A673 (cell line): Measurements from ENCODE around the gene NAE1. TPM values are rescaled to one million over a fixed set of nuclear protein-coding genes. Genes with fewer than 3 reads are reported as not detected.
A peak's percentile ranks its signal among the peaks of the same experiment; 100 is the strongest.

Source experiments
- BruUV-seq: library from RNA; stranded (reverse); fragments of 400-500 nt; replicated peaks from 2 replicates; lab custom pipeline; 2021; lab: Mats Ljungman, UMichigan
- CTCF ChIA-PET: fragments of 300-600 bp; sonication (Branson Sonifier 250); formaldehyde crosslinking; loops from one replicate; lab custom pipeline; 2022; ENCODE audit warnings: antibody characterized with exemption; lab: Charles Lee
- POLR2A ChIA-PET: fragments of 300-600 bp; sonication (Branson Sonifier 250); formaldehyde crosslinking; loops from one replicate; lab custom pipeline; 2022; ENCODE audit warnings: antibody characterized with exemption; ENCODE audit not compliant: low non-redundant PET; lab: Charles Lee
- DNase-seq: peaks from one replicate; pipeline ENCODE4 v3.0.0-alpha.2; 2015; ENCODE audit warnings: low spot score
- H3K27ac ChIP-seq: fragments of 200-600 bp; sonication (generic); 2 replicates; pipeline ENCODE4 v1.5.1; 2016; ENCODE audit warnings: mixed run types, low read depth, mild to moderate bottlenecking, mixed read lengths, antibody characterized with exemption, low read length; ENCODE audit not compliant: poor library complexity, severe bottlenecking
- H3K27me3 ChIP-seq: fragments of 200-600 bp; sonication (generic); replicated peaks from 2 replicates; pipeline ENCODE4 v1.6.1; 2017; ENCODE audit warnings: mixed run types, low read depth, mild to moderate bottlenecking, mixed read lengths, antibody characterized with exemption, low read length; ENCODE audit not compliant: insufficient read depth, poor library complexity
- H3K36me3 ChIP-seq: fragments of 200-600 bp; sonication (generic); 2 replicates; pipeline ENCODE4 v1.6.1; 2016; ENCODE audit warnings: mixed run types, mild to moderate bottlenecking, mixed read lengths, antibody characterized with exemption, low read length; ENCODE audit not compliant: insufficient read depth, poor library complexity, severe bottlenecking
- H3K4me1 ChIP-seq: fragments of 200-600 bp; sonication (generic); 2 replicates; pipeline ENCODE4 v1.6.1; 2017; ENCODE audit warnings: mixed run types, mild to moderate bottlenecking, mixed read lengths, antibody characterized with exemption, low read length; ENCODE audit not compliant: insufficient read depth, poor library complexity, severe bottlenecking
- H3K4me3 ChIP-seq: fragments of 200-600 bp; sonication (generic); 2 replicates; pipeline ENCODE4 v1.5.1; 2016; ENCODE audit warnings: low read depth, mixed run types, mild to moderate bottlenecking, mixed read lengths, low read length; ENCODE audit not compliant: poor library complexity, severe bottlenecking
- H3K9me3 ChIP-seq: fragments of 200-600 bp; sonication (generic); 2 replicates; pipeline ENCODE4 v1.6.1; 2016; ENCODE audit warnings: mixed run types, low read depth, mild to moderate bottlenecking, mixed read lengths, antibody characterized with exemption, low read length; ENCODE audit not compliant: poor library complexity, severe bottlenecking
- EZH2 ChIP-seq: fragments of 200-600 bp; sonication (generic); IDR thresholded peaks from 2 replicates; pipeline ENCODE4 v1.6.1; 2017; ENCODE audit warnings: borderline replicate concordance, low read depth, mild to moderate bottlenecking, mixed read lengths, antibody characterized with exemption, low read length; ENCODE audit not compliant: poor library complexity, severe bottlenecking
- intact Hi-C: fragments of 100-400 bp; cut with micrococcal nuclease; formaldehyde crosslinking; loops from one replicate; pipeline ENCODE4 v1.10.0; 2022; ENCODE audit not compliant: unreplicated experiment
- total RNA-seq: library from RNA; stranded (reverse); gene quantifications from 2 replicates; pipeline ENCODE4 v1.2.3, GENCODE V29; 2021
- TF ChIP-seq, protein P1 (sequence below): fragments of 300-800, 200-600 bp; sonication (generic); conservative IDR thresholded peaks from 2 replicates; pipeline ENCODE4 v1.5.1; 2017; ENCODE audit warnings: low read depth, mild to moderate bottlenecking, antibody characterized with exemption, low read length, moderate library complexity, mixed read lengths

The NAE1 gene
- total RNA-seq, 1 experiment from 2014 or later = 172 TPM

DNA sequence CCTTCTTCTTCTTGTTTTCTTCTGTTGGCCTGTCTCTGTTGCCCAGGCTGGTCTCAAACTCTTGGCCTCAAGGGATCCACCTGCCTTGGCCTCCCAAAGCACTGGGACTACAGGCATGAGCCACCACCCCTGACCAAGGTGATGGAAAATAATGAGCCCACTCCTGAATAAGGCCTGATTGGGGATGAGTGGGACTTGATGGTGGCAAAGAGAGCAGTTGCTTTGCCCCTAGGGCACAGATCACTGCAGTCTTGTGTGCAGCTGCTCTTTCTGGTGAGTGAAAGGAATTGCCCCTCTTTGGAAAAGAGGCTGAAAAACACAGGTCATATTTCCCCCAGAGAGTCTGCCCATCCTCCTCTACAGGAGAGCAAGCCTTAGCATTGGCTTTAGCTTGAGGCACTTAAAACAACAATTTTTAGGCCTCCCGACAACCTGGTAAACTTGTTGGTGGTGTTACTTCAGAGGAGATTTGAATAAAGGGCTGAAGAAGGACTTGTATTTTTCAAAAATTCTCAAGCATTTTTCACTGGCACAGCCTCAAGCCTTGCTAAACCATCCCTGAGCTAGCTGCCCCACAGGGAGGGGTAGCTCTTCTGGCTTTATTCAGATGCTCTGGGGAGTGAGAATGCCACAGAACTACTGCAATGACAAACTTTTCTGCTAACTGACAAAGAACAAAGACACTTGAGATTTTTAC lies 43.5 kb upstream of the NAE1 start:
- no TSS peak for BruUV-seq
- TF ChIP-seq EZH2 = no peak
- TF ChIP-seq, protein P1, sequence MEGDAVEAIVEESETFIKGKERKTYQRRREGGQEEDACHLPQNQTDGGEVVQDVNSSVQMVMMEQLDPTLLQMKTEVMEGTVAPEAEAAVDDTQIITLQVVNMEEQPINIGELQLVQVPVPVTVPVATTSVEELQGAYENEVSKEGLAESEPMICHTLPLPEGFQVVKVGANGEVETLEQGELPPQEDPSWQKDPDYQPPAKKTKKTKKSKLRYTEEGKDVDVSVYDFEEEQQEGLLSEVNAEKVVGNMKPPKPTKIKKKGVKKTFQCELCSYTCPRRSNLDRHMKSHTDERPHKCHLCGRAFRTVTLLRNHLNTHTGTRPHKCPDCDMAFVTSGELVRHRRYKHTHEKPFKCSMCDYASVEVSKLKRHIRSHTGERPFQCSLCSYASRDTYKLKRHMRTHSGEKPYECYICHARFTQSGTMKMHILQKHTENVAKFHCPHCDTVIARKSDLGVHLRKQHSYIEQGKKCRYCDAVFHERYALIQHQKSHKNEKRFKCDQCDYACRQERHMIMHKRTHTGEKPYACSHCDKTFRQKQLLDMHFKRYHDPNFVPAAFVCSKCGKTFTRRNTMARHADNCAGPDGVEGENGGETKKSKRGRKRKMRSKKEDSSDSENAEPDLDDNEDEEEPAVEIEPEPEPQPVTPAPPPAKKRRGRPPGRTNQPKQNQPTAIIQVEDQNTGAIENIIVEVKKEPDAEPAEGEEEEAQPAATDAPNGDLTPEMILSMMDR = no peak
- POLR2A ChIA-PET = no interaction called here
- DNase-seq = no peak
- intact Hi-C loops = no loop called here
- CTCF ChIA-PET = interaction anchor here (1.2 kb wide), 1 partner anchor 44 kb away, joined by 3 read pairs; the partner anchor contains the start of gene NAE1
- H3K36me3 ChIP-seq = no peaks in the 10 kb centered on the region
- peak overlapping the region; percentile 40 for H3K27ac ChIP-seq
- no peaks in the 10 kb centered on the region for H3K27me3 ChIP-seq
- no peaks in the 10 kb centered on the region for H3K9me3 ChIP-seq
- no peak overlapping the region for H3K4me3 ChIP-seq
- peaks cover 3% of the 10 kb centered on the region for H3K4me1 ChIP-seq

DNA sequence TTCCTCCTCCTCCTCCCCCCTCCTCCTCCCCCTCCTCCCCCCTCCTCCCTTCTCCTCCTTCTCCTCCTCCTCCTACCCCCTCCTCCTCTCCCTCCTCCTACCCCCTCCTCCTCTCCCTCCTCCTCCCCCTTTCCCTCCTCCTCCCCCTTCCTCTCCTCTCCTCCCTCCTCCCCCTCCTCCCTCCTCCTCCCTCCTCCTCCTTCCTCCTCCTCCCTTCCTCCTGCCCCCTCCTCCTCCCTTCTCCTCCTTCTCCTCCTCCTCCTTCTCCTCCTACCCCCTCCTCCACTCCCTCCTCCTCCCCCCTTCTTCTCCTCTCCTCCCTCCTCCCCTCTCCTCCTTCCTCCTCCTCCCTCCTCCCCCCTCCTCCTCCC lies 42.9 kb upstream of the NAE1 start:
- POLR2A ChIA-PET = interaction anchor here (1.0 kb wide), 1 partner anchor 43 kb away, joined by 3 read pairs; the partner anchor contains the start of gene NAE1
- DNase-seq = no peak
- Histone ChIP-seq H3K4me3 (no peak overlapping the region), H3K27me3 (no peaks in the 10 kb centered on the region), H3K27ac (no peak overlapping the region), H3K9me3 (no peaks in the 10 kb centered on the region), H3K36me3 (no peaks in the 10 kb centered on the region), H3K4me1 (peaks cover 3% of the 10 kb centered on the region)
- BruUV-seq = no TSS peak
- CTCF ChIA-PET = interaction anchor here (0.6 to 1.5 kb wide), 6 partner anchors 8 to 465 kb away, joined by 3 to 12 read pairs (median 6); partner anchors contain the start of gene NAE1
- intact Hi-C loops = no loop called here
- TF ChIP-seq, protein P1 = no peak
- TF ChIP-seq EZH2 = no peak

DNA sequence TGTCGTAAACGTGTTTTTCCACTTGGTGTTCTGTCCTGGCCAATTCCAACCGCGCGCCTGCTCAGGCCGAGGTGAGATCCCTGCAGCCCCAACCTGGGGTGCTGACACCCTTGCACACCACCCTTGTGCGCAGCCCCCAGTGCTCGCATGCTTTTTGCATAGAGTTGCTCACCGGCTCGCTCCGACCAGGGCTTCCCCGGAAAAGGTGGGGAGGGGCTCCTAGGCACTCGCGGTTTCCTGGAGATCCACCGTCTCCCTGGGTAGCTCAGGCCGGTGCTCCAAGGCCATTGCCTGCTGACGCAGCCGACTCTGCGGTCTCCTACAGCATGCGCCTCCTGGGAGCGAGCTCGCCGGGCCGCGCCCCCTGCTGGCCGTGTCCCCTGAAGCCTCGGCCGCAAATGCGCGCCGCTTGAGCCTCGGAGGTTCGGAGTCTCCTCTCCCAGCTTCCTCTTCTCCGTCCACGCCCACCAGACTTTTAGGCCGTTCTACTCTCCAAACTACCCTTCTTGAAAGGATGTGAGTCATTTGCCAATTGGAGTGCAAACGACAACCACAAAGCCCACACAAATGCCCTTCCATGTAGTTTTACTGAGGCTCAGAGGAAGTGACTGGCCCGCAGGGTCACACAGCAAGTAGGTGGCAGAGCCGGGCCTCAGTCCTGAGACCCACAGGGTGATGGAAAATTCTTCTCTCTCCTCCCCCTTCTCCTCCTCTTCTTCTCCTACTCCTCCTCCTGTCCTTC lies 42.3 kb upstream of the NAE1 start:
- POLR2A ChIA-PET = interaction anchor here (0.5 to 1.0 kb wide), 3 partner anchors 13 to 48 kb away, joined by 3 to 4 read pairs (median 4); partner anchors contain the start of gene NAE1
- intact Hi-C loops = no loop called here
- H3K4me1 ChIP-seq = peaks cover 3% of the 10 kb centered on the region
- H3K4me3 ChIP-seq = peak overlapping the region; percentile 41
- peak; percentile 97 for DNase-seq
- H3K27ac ChIP-seq = peak overlapping the region; percentile 19
- no peaks in the 10 kb centered on the region for H3K9me3 ChIP-seq
- BruUV-seq = TSS peak; percentile 19
- CTCF ChIA-PET = interaction anchor here (0.6 to 1.5 kb wide), 6 partner anchors 9 to 465 kb away, joined by 3 to 12 read pairs (median 6); partner anchors contain the start of gene NAE1
- H3K27me3 ChIP-seq = no peaks in the 10 kb centered on the region
- TF ChIP-seq EZH2 = no peak
- TF ChIP-seq, protein P1 = peak; percentile 98
- H3K36me3 ChIP-seq = no peaks in the 10 kb centered on the region
